Measurements from ENCODE around the gene PELI3.
"Not testable (repeated sequence)": the region's sequence is repeated elsewhere in the genome, so short reads cannot be mapped to it uniquely, and the experiment has no call there.

PELI3 gene

DNA sequence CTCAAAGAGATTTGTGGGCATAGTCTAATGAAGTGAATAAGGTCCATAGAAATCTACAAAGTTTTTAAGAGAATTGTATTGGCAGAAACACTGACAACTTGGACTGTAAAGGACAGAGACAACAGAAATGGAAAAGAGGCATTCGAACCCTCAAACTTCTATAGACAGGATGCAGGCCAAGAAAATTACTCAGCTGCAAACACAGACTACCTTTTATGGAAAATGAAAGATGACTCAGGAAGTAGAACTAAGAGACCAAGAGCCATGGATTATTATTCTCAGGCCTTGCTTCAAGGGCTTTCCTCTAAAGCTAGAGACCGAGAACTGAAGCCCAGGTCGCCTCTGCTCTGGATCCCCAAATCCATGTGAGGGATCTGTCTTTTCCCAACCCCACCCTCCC, 3.8 kb upstream of the PELI3 start:
- no peak overlapping the region for H3K4me3 ChIP-seq (replicated peaks; ENCODE audit: insufficient read depth, low read length)
- H3K27ac ChIP-seq (replicated peaks) = no peak overlapping the region
- no peaks in the 10 kb centered on the region for H3K27me3 ChIP-seq (ENCODE audit: insufficient read depth, poor library complexity, severe bottlenecking)
- no peak for DNase-seq (ENCODE audit: low read depth in 1 of 2, low spot score in 1 of 2)
- TF ChIP-seq SPI1 (IDR thresholded peaks at IDR 0.05; ENCODE audit: borderline replicate concordance, low read depth) (no peak), GABPA (IDR thresholded peaks at IDR 0.05; ENCODE audit: low read depth) (no peak)

DNA sequence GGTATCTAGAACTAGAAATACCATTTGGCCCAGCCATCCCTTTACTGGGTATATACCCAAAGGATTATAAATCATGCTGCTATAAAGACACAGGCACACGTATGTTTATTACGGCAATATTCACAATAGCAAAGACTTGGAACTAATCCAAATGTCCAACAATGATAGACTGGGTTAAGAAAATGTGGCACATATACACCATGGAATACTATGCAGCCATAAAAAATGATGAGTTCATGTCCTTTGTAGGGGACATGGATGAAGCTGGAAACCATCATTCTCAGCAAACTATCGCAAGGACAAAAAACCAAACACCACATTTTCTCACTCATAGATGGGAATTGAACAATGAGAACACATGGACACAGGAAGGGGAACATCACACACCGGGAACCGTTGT, 2.6 kb upstream of the PELI3 start:
- not testable (repeated sequence) for H3K27me3 ChIP-seq (ENCODE audit: insufficient read depth, poor library complexity, severe bottlenecking); DNase-seq (ENCODE audit: low read depth in 1 of 2, low spot score in 1 of 2); H3K4me3 ChIP-seq (replicated peaks; ENCODE audit: insufficient read depth, low read length); H3K27ac ChIP-seq (replicated peaks)

DNA sequence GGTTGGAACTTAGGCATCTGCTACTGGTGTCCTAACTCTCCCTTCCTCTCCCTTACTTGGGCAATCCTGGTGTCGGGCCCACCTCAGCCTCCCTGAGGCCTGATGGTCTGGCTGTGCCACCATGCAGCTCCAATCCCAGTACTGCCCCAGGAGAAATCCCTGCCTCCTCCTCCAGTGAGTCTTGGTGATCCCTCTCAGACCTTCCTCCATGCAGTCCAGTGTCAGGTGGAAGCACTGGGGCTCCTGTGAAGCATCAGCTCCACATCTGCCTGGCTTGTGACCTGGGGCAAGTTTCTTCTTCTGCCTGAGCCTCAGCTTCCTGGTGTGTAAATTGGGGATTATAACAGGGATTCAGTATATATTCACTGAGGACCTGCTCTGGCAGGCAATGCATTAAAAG, 1.8 kb upstream of the PELI3 start:
- peak overlapping the region; percentile 53 for H3K27ac ChIP-seq (replicated peaks)
- no peak for DNase-seq (ENCODE audit: low read depth in 1 of 2, low spot score in 1 of 2)
- TF ChIP-seq, protein P1, sequence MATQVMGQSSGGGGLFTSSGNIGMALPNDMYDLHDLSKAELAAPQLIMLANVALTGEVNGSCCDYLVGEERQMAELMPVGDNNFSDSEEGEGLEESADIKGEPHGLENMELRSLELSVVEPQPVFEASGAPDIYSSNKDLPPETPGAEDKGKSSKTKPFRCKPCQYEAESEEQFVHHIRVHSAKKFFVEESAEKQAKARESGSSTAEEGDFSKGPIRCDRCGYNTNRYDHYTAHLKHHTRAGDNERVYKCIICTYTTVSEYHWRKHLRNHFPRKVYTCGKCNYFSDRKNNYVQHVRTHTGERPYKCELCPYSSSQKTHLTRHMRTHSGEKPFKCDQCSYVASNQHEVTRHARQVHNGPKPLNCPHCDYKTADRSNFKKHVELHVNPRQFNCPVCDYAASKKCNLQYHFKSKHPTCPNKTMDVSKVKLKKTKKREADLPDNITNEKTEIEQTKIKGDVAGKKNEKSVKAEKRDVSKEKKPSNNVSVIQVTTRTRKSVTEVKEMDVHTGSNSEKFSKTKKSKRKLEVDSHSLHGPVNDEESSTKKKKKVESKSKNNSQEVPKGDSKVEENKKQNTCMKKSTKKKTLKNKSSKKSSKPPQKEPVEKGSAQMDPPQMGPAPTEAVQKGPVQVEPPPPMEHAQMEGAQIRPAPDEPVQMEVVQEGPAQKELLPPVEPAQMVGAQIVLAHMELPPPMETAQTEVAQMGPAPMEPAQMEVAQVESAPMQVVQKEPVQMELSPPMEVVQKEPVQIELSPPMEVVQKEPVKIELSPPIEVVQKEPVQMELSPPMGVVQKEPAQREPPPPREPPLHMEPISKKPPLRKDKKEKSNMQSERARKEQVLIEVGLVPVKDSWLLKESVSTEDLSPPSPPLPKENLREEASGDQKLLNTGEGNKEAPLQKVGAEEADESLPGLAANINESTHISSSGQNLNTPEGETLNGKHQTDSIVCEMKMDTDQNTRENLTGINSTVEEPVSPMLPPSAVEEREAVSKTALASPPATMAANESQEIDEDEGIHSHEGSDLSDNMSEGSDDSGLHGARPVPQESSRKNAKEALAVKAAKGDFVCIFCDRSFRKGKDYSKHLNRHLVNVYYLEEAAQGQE (IDR thresholded peaks at IDR 0.05; ENCODE audit: insufficient replicate concordance, low read depth) = no peak
- TF ChIP-seq SPI1 (IDR thresholded peaks at IDR 0.05; ENCODE audit: borderline replicate concordance, low read depth) (no peak), POLR2AphosphoS5 (IDR thresholded peaks at IDR 0.05; ENCODE audit: low read depth) (no peak), GABPA (IDR thresholded peaks at IDR 0.05; ENCODE audit: low read depth) (no peak)
- TF ChIP-seq, protein P2, sequence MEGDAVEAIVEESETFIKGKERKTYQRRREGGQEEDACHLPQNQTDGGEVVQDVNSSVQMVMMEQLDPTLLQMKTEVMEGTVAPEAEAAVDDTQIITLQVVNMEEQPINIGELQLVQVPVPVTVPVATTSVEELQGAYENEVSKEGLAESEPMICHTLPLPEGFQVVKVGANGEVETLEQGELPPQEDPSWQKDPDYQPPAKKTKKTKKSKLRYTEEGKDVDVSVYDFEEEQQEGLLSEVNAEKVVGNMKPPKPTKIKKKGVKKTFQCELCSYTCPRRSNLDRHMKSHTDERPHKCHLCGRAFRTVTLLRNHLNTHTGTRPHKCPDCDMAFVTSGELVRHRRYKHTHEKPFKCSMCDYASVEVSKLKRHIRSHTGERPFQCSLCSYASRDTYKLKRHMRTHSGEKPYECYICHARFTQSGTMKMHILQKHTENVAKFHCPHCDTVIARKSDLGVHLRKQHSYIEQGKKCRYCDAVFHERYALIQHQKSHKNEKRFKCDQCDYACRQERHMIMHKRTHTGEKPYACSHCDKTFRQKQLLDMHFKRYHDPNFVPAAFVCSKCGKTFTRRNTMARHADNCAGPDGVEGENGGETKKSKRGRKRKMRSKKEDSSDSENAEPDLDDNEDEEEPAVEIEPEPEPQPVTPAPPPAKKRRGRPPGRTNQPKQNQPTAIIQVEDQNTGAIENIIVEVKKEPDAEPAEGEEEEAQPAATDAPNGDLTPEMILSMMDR (IDR thresholded peaks at IDR 0.05; ENCODE audit: insufficient read depth, low read length) = no peak

DNA sequence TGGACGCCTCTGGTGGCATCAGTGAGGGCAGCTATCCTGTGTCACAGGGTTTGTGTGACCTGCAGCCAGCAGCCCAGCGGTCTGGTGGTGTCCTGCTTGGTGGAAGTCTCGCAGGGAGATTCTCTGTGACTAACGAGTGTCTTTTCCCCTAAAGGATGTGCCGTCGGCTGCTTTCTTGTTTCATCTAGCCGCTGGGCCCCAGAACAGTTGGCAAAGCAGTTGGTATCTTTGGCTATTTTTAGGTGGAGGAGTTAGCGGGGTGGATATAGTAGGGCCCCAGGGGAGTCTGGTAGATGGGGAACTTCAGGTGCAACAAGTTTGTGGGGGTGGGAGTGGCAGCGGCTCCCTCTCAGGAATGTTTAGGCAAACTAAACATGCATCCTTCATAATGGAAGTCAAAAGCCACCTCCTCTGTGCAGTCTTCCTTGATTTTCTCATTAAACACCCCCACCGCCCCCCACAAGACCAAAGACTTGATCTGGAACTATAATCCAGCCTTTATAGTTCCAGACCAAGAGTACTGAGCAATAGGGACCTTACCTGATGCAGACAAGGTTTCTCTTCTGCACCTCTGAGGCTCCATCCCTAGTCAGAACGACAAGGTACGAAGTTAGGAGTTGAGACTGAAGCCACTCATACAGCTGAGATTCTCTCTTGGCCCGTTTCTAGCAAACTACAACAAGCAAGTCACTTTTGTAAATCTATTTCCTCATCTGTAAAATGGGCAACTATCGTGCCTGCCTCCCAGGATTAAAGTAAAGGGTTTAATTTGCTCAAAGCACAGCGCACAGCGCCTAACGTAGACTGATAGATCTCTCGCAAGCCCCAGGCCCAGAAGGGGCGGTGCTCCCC, 1.1 kb upstream of the PELI3 start:
- H3K27ac ChIP-seq (replicated peaks) = peak overlapping the region; percentile 61
- peak in 1 of 2 experiments; percentile 40 for DNase-seq (ENCODE audit: low read depth in 1 of 2, low spot score in 1 of 2)
- H3K4me3 ChIP-seq (replicated peaks; ENCODE audit: insufficient read depth, low read length) = peak overlapping the region; percentile 55
- H3K27me3 ChIP-seq (ENCODE audit: insufficient read depth, poor library complexity, severe bottlenecking) = no peaks in the 10 kb centered on the region
- TF ChIP-seq, protein P2 (IDR thresholded peaks at IDR 0.05; ENCODE audit: insufficient read depth, low read length) = no peak
- TF ChIP-seq POLR2AphosphoS5 (IDR thresholded peaks at IDR 0.05; ENCODE audit: low read depth) = no peak
- TF ChIP-seq GABPA (IDR thresholded peaks at IDR 0.05; ENCODE audit: low read depth) = no peak
- TF ChIP-seq, protein P1 (IDR thresholded peaks at IDR 0.05; ENCODE audit: insufficient replicate concordance, low read depth) = no peak
- TF ChIP-seq SPI1 (IDR thresholded peaks at IDR 0.05; ENCODE audit: borderline replicate concordance, low read depth) = no peak

More for the DNA sequence above, 1.8 kb upstream of the PELI3 start:
- H3K27me3 ChIP-seq (ENCODE audit: insufficient read depth, poor library complexity, severe bottlenecking) = no peaks in the 10 kb centered on the region
- peak overlapping the region; percentile 55 for H3K4me3 ChIP-seq (replicated peaks; ENCODE audit: insufficient read depth, low read length)

All from HL-60 (cell line).